AG04450 (cell line): Measurements from ENCODE around the gene AOC1. TPM values are rescaled to one million over a fixed set of nuclear protein-coding genes. Genes with fewer than 3 reads are reported as not detected.

Experiments used
- CTCF ChIA-PET: fragments of 300-600, 350-600 bp; formaldehyde crosslinking; extraction: SDS; loops from one replicate; lab custom pipeline; 2022; ENCODE audit warnings: antibody characterized with exemption, inconsistent platforms; lab: Charles Lee
- POLR2A ChIA-PET: fragments of 350-600 bp; formaldehyde crosslinking; extraction: SDS; loops from one replicate; lab custom pipeline; 2021; ENCODE audit warnings: antibody characterized with exemption, inconsistent platforms; lab: Yijun Ruan, JAX
- DNase-seq: peaks from one replicate; pipeline ENCODE4 v3.0.0-alpha.2; 2011; ENCODE audit warnings: low read depth, low spot score
- H3K27ac ChIP-seq: one replicate; pipeline ENCODE4 v1.5.1; 2012; ENCODE audit warnings: low read depth, low read length, control low read depth
- H3K27me3 ChIP-seq: one replicate; pipeline ENCODE4 v1.6.0; 2012; ENCODE audit warnings: low read length; ENCODE audit not compliant: control insufficient read depth, insufficient read depth
- H3K4me3 ChIP-seq: 2 replicates; pipeline ENCODE4 v1.5.1; 2011; ENCODE audit warnings: mild to moderate bottlenecking, low read depth, low read length, control low read depth
- H3K9me3 ChIP-seq: 2 replicates; pipeline ENCODE4 v1.5.1; 2012; ENCODE audit warnings: low read length; ENCODE audit not compliant: control insufficient read depth, insufficient read depth
- CTCF ChIP-seq: IDR thresholded peaks from 2 replicates; pipeline ENCODE4 v1.5.1; 2011; ENCODE audit warnings: low read depth, low read length, control low read depth, inconsistent platforms
- polyA plus RNA-seq: library from polyadenylated mRNA; depleted of rRNA; stranded (reverse); fragments of >200 nt; gene quantifications from 2 replicates; pipeline ENCODE4 v1.2.3, GENCODE V29; 2011

Gene AOC1
- polyA plus RNA-seq, 1 experiment: not detected

DNA sequence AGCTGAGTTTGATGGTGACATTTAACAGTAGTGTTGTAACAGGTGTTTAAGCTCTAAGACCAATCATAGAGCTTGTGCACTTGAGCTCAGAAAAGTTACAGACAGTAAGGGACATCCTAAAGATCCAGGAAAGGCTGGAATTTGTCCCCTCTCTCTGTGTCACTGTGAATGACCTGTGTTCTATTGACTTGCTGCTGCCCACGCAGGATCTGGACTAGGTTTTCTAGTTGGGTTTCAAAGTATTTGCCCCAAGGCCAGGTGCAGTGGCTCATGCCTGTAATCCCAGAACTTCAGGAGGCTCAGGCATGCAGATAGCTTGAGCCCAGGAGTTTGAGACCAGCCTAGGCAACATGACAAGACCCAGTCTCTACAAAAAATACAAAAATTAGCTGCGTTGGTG, 17.1 kb downstream of the AOC1 start:
- H3K27me3 ChIP-seq: no peaks in the 10 kb centered on the region
- POLR2A ChIA-PET: no interaction called here

GRCh38 chr7:150871601-150872000, 19.3 kb downstream of the AOC1 start:
- no peak overlapping the region for H3K4me3 ChIP-seq
- POLR2A ChIA-PET: no interaction called here
- no peaks in the 10 kb centered on the region for H3K27me3 ChIP-seq
- H3K27ac ChIP-seq: no peak overlapping the region
- no peaks in the 10 kb centered on the region for H3K9me3 ChIP-seq
- TF ChIP-seq CTCF: no peak
- DNase-seq: no peak
- CTCF ChIA-PET: no interaction called here

More for the DNA sequence above, 17.1 kb downstream of the AOC1 start:
- no peaks in the 10 kb centered on the region for H3K9me3 ChIP-seq
- TF ChIP-seq CTCF: no peak
- CTCF ChIA-PET: no interaction called here
- DNase-seq: no peak
- H3K4me3 ChIP-seq: no peak overlapping the region
- H3K27ac ChIP-seq: no peak overlapping the region

DNA sequence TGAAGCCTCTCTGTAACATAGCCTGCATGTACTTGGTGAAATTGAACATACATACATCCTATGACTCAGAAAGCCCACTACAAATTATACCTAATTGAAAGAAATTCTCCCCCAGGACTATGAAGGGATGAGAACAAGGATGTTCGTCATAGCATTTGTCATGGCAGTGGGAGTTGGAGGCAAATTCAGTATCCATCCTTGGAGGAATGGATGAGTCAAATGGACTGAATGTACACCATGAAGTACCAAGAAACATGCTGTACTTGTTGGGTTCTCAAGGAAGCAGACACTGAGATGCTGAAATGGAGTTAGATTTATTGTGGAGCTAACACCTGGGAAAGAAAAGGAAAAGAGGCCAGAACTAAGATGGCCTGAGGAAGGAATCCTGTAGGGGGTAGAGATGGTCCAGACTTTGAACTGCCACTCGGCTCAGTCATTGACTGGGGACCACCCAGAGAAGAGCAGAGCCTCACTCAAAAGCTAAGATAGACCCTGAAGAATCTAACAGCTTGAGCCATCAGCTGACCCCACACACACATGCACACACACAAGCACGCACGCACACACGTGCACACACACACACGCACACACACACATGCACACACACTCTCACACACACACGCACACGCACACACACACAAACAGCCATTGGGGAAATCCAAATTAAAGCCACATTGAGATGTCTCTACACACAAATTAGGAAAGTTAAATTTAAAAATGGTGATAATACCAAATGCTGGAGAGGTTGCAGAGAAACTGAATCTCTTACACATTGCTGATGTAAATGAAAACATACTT, 22.3 kb downstream of the AOC1 start:
- POLR2A ChIA-PET: no interaction called here
- Histone ChIP-seq H3K4me3 (no peak overlapping the region), H3K27me3 (no peaks in the 10 kb centered on the region), H3K9me3 (no peaks in the 10 kb centered on the region), H3K27ac (no peak overlapping the region)
- DNase-seq: no peak
- CTCF ChIA-PET: interaction anchor here (0.8 kb wide), 1 partner anchor 52 kb away, joined by 3 read pairs; no protein-coding TSS in a partner anchor
- no peak for TF ChIP-seq CTCF

DNA sequence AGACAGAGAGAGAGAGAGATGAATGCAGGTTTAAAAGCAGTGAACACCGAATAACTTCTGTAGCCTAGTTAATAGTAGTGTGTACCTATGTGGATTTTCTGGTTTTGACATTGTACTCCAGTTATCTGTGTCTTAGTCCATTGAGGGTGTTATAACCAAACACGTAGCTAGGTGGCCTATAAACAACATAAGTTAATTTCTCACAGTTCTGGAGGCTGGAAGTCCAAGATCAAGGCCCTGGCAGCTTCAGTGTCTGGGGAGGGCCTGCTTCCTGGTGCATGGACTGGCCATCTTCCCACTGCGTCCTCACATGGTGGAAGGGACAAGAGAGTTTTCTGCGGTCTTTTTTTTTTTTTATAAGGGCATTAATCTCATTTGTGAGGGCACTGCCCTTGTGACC, 23.5 kb downstream of the AOC1 start:
- H3K9me3 ChIP-seq: no peaks in the 10 kb centered on the region
- no peaks in the 10 kb centered on the region for H3K27me3 ChIP-seq
- H3K4me3 ChIP-seq: no peak overlapping the region
- CTCF ChIA-PET: interaction anchor here (0.6 to 4.5 kb wide), 11 partner anchors 9 to 427 kb away, joined by 3 to 28 read pairs (median 4); no protein-coding TSS in a partner anchor
- no peak overlapping the region for H3K27ac ChIP-seq
- 0 out of 2 replicates have a peak, but pooled peaks have one; percentile 5 for TF ChIP-seq CTCF
- no peak for DNase-seq
- POLR2A ChIA-PET: no interaction called here

- Histone ChIP-seq H3K27ac (no peak overlapping the region), H3K9me3 (no peaks in the 10 kb centered on the region), H3K27me3 (no peaks in the 10 kb centered on the region), H3K4me3 (no peak overlapping the region)
- ChIA-PET CTCF (interaction anchor here (0.5 to 4.5 kb wide), 18 partner anchors 9 to 1784 kb away, joined by 3 to 28 read pairs (median 4); no protein-coding TSS in a partner anchor), POLR2A (no interaction called here)
- peak; percentile 32 for DNase-seq
- peak; percentile 48 for TF ChIP-seq CTCF
Measured at GRCh38 chr7:150876817-150877526, 24.7 kb downstream of the AOC1 start.
